ENCODE measurements around the gene SUSD4. TPM values are rescaled to one million over a fixed set of nuclear protein-coding genes. Genes with fewer than 3 reads are reported as not detected.

SUSD4 gene
- total and polyA plus RNA-seq, 2 of the 8 experiments (the other 6 are each of a cell fraction or from before 2014, with no cell fraction given): 3.9 to 5.2 TPM

DNA sequence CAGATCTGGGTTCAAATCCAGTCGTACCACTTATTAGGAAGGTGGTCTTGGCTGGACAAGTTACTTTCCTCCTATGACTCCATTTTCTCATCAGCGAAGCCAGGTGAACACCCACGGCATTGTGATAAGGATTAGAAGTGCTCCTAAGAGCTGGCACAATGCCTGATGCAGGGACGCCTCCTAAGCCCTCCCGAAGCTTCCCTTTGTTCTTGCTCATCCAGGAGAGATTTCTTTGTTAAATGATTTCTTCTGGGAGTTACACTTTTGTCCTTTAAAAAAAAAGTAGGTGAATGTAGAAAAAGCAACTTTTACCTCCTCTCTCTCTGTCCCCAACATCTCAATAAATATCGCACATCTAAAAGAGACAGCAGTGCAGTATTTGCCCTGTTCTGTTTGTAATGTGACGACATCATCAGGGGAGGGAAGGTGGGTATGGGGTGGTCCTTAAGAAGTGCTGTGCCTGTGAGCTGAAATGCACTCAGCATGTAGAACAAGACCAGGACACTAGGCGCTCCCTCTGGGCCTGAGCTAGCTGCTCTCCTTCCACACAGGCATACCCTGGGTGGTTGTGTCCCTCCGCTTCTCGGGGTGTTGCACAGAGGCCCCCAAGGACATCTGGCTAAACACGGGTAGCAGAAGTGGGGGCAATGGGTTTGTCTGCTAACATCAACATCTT lies 43.9 kb downstream of the SUSD4 start:
- H3K36me3 ChIP-seq (ENCODE audit: control insufficient read depth in 2 of 4, insufficient read depth in 4 of 4, low read length in 3 of 4): no peaks in the 10 kb centered on the region
- H3K18ac ChIP-seq (ENCODE audit: extremely low read depth, low read length): peak overlapping the region; percentile 9; the same call in 1 of the 2 replicates
- peaks cover 2 to 12% (median 6%) of the 10 kb centered on the region in 4 experiments; a peak in 5 of 7 replicates for H3K4me1 ChIP-seq (replicated peaks in 1 of 4; ENCODE audit: control insufficient read depth in 3 of 4, insufficient read depth in 4 of 4, low read length in 3 of 4)
- no peak overlapping the region for H2BK120ac ChIP-seq (replicated peaks; ENCODE audit: low read depth, low read length)
- H3K27me3 ChIP-seq (replicated peaks in 1 of 4; ENCODE audit: control insufficient read depth in 3 of 4, extremely low read depth in 1 of 4, insufficient read depth in 3 of 4, low read length in 3 of 4): no peaks in the 10 kb centered on the region
- no peak overlapping the region for H3K4ac ChIP-seq (replicated peaks; ENCODE audit: insufficient read length, low read depth, low read length)
- H3K27ac ChIP-seq (ENCODE audit: low read depth, low read length): peak overlapping the region; percentile 20; the same call in 1 of the 2 replicates
- H3K9ac ChIP-seq (replicated peaks in 1 of 4; ENCODE audit: extremely low read depth in 1 of 4, low read depth in 3 of 4, low read length in 3 of 4): no peak overlapping the region
- 63% methylated on average over 11 of the region's 11 CpGs; no CpG with 5 or more reads in 1 of the 2 experiments for WGBS, 2 experiments (ENCODE audit: extremely low coverage in 1 of 2, insufficient coverage in 1 of 2, insufficient read length in 1 of 2, insufficient replicate concordance in 2 of 2, low coverage in 1 of 2, low lambda C conversion rate in 2 of 2, missing lambda C conversion rate in 1 of 2)
- peak overlapping the region; percentile 42 to 58; a peak in 3 of 4 replicates for H3K4me2 ChIP-seq (ENCODE audit: insufficient read depth in 1 of 2, low read depth in 2 of 2, low read length in 2 of 2)
- H3K56ac ChIP-seq (replicated peaks; ENCODE audit: insufficient read length, low read depth, low read length): no peak overlapping the region
- no peak overlapping the region for H2BK5ac ChIP-seq (ENCODE audit: low read depth, low read length)
- ChIA-PET CTCF (ENCODE audit: partially characterized antibody) (interaction anchor here (0.7 to 1.9 kb wide), 12 partner anchors 10 to 230 kb away, joined by 3 to 6 read pairs (median 3); no protein-coding TSS in a partner anchor), POLR2A (ENCODE audit: partially characterized antibody) (no interaction called here)
- H4K91ac ChIP-seq (replicated peaks; ENCODE audit: insufficient read length, low read length): no peak overlapping the region
- no peaks in the 10 kb centered on the region for H3K79me2 ChIP-seq (ENCODE audit: control insufficient read depth in 1 of 2, insufficient read depth in 2 of 2, low read length in 2 of 2)
- H2BK15ac ChIP-seq (ENCODE audit: low read length): peak overlapping the region; percentile 48; the same call in 1 of the 2 replicates
- no peaks in the 10 kb centered on the region for H4K20me1 ChIP-seq (replicated peaks in 1 of 2; ENCODE audit: control insufficient read depth in 1 of 2, insufficient read depth in 2 of 2, low read length in 2 of 2)
- peaks cover 5% of the 10 kb centered on the region; the same call in 1 of the 2 replicates for H3K23me2 ChIP-seq (ENCODE audit: low read depth, low read length)
- no peak overlapping the region for H2AK5ac ChIP-seq (ENCODE audit: low read depth, low read length)
- H4K5ac ChIP-seq (ENCODE audit: insufficient read length, low read depth, low read length): no peak overlapping the region
- DNase-seq (ENCODE audit: low read depth in 1 of 2, low spot score in 2 of 2) (no peak), FAIRE-seq (peak; percentile 7)
- H3K14ac ChIP-seq (ENCODE audit: insufficient read length): no peak overlapping the region
- H3K79me1 ChIP-seq (ENCODE audit: low read depth, low read length): no peaks in the 10 kb centered on the region
- H4K8ac ChIP-seq (ENCODE audit: extremely low read depth, insufficient read depth, low read length): no peak overlapping the region
- H2BK20ac ChIP-seq (ENCODE audit: low read length): 0 out of 2 replicates have a peak overlapping the region, but pooled peaks have one; percentile 9
- no peaks in the 10 kb centered on the region for H3K9me3 ChIP-seq (ENCODE audit: insufficient read depth in 2 of 2, low read depth in 1 of 2, low read length in 1 of 2)
- peak overlapping the region; percentile 76; the same call in 1 of the 2 replicates for H2BK12ac ChIP-seq (ENCODE audit: low read depth, low read length)
- H3K23ac ChIP-seq (ENCODE audit: insufficient read length): no peak overlapping the region
- H3K4me3 ChIP-seq (ENCODE audit: extremely low read depth in 1 of 4, insufficient read depth in 2 of 4, low read depth in 3 of 4, low read length in 4 of 4): peak overlapping the region in 1 of 4 experiments; percentile 22; a peak in 1 of 8 replicates
- H2AFZ ChIP-seq (ENCODE audit: low read length): peak overlapping the region; percentile 45; the same call in 1 of the 2 replicates
- TF ChIP-seq POU5F1 (IDR thresholded peaks at IDR 0.05; ENCODE audit: low read depth, low read length) (no peak), MAX (IDR thresholded peaks at IDR 0.05) (peak; percentile 19; the same call in 1 of the 2 replicates), RBBP5 (IDR thresholded peaks at IDR 0.05; ENCODE audit: borderline replicate concordance, low read depth, low read length) (0 out of 2 replicates have a peak, but pooled peaks have one; percentile 46)

All from H1 (cell line).